ENCODE data around the gene ST3GAL2.

ST3GAL2 gene

GRCh38 chr16:70437017-70437581 is 1.8 kb downstream of the ST3GAL2 start:
- peak; percentile 94 for DNase-seq

GRCh38 chr16:70434484-70435260 is 4.2 kb downstream of the ST3GAL2 start:
- DNase-seq = no peak

- DNase-seq = no peak
These were observed 5.3 kb downstream of the ST3GAL2 start for GRCh38 chr16:70433458-70434103.

GRCh38 chr16:70432723-70433457 is 6.0 kb downstream of the ST3GAL2 start:
- DNase-seq = peak; percentile 54

- DNase-seq = no peak
These were observed 6.6 kb downstream of the ST3GAL2 start for GRCh38 chr16:70432356-70432722.

- DNase-seq = no peak
These were observed 8.0 kb downstream of the ST3GAL2 start for GRCh38 chr16:70430667-70431536.

- DNase-seq = no peak
These were observed 8.8 kb downstream of the ST3GAL2 start for GRCh38 chr16:70429888-70430666.

- peak; percentile 82 for DNase-seq
These were observed 10.5 kb downstream of the ST3GAL2 start for GRCh38 chr16:70428178-70428998.

- no peak for DNase-seq
These were observed 11.1 kb downstream of the ST3GAL2 start for GRCh38 chr16:70427786-70428177.

- DNase-seq = no peak
These were observed 16.4 kb downstream of the ST3GAL2 start for GRCh38 chr16:70422543-70422942.

GRCh38 chr16:70421473-70422311 is 17.2 kb downstream of the ST3GAL2 start:
- DNase-seq = no peak

GRCh38 chr16:70421014-70421413 is 17.9 kb downstream of the ST3GAL2 start:
- DNase-seq = no peak

GRCh38 chr16:70419384-70420327 is 19.2 kb downstream of the ST3GAL2 start:
- DNase-seq = no peak

- no peak for DNase-seq
These were observed 19.9 kb downstream of the ST3GAL2 start for GRCh38 chr16:70418993-70419318.

GRCh38 chr16:70418274-70418992 is 20.5 kb downstream of the ST3GAL2 start:
- no peak for DNase-seq

GRCh38 chr16:70417661-70418060 is 21.2 kb downstream of the ST3GAL2 start:
- DNase-seq = no peak

GRCh38 chr16:70416748-70417616 is 21.9 kb downstream of the ST3GAL2 start:
- DNase-seq = no peak

Data from DMS 273 treated with DMSO at 0.1 percent for 48 hours (cell line).